ENCODE results near the gene CCDC187. TPM values are rescaled to one million over a fixed set of nuclear protein-coding genes. Genes with fewer than 3 reads are reported as not detected.
A peak's percentile ranks its signal among the peaks of the same experiment; 100 is the strongest.

Gene CCDC187
- total RNA-seq, 6 experiments from 2014 or later: 0.09 to 0.80 (median 0.62) TPM; not detected in 3

DNA sequence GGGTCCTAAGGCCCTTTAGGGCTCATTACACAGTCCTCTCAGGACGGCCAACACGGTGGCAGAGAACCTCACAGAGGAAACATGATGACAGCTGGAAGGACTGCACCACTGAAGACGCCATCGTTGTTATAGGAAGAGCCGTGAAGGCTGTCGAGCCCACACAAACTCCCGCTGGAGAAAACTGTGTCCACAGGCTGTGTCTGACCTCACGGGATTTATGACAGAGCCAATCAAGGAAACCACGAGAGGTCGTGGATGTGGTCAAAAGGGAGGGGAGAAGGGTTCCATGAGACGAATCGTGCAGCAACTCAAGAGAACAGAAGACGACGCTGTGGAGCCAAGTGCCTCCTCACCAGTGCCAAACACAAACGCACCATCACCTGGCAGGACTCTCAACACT, 70.5 kb downstream of the CCDC187 start:
- intact Hi-C loops (cut with DNase I): no loop called here
- DNase-seq: no peak

DNA sequence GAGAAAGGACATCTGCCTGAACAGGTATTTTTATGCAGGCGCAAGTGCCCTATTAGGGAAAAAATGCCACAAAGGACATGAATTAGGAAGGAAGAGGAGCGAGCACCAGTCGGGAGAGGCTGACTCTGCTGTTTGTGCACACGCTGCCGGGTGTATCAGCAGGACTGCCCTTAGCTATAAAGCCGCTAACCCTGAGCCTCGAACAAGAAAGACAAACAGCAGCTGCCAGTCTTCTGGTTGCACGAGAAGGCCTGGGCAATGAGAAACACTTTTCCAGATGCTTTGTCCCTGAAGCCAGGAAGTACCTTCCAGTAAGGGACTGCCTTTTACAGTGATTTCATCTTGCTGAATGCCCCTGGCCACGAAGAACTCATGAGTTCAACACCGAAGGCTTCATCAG, 70.9 kb downstream of the CCDC187 start:
- no peak for ATAC-seq
- 55% methylated on average over 7 of the region's 10 CpGs for WGBS (ENCODE audit: insufficient coverage, low coverage, low lambda C conversion rate, missing lambda C conversion rate)
- DNase-seq: no peak
- H3K9me3 ChIP-seq: no peaks in the 10 kb centered on the region
- peak overlapping the region in 1 of 3 donors; percentile 93 for H3K27ac ChIP-seq
- H3K4me3 ChIP-seq: no peak overlapping the region
- no peaks in the 10 kb centered on the region for H3K36me3 ChIP-seq
- TF ChIP-seq POLR2A (IDR thresholded peaks at IDR 0.05): no peak
- TF ChIP-seq, protein P1, sequence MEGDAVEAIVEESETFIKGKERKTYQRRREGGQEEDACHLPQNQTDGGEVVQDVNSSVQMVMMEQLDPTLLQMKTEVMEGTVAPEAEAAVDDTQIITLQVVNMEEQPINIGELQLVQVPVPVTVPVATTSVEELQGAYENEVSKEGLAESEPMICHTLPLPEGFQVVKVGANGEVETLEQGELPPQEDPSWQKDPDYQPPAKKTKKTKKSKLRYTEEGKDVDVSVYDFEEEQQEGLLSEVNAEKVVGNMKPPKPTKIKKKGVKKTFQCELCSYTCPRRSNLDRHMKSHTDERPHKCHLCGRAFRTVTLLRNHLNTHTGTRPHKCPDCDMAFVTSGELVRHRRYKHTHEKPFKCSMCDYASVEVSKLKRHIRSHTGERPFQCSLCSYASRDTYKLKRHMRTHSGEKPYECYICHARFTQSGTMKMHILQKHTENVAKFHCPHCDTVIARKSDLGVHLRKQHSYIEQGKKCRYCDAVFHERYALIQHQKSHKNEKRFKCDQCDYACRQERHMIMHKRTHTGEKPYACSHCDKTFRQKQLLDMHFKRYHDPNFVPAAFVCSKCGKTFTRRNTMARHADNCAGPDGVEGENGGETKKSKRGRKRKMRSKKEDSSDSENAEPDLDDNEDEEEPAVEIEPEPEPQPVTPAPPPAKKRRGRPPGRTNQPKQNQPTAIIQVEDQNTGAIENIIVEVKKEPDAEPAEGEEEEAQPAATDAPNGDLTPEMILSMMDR (IDR thresholded peaks at IDR 0.05): no peak
- H3K27me3 ChIP-seq: no peaks in the 10 kb centered on the region
- intact Hi-C loops (cut with DNase I): no loop called here
- H3K4me1 ChIP-seq: peaks cover 0 to 21% (median 9%) of the 10 kb centered on the region in 4 donors

More for the DNA sequence above, 70.5 kb downstream of the CCDC187 start:
- Histone ChIP-seq H3K27ac (peak overlapping the region in 1 of 3 donors; percentile 93), H3K9me3 (no peaks in the 10 kb centered on the region), H3K4me1 (peaks cover 0 to 21% (median 9%) of the 10 kb centered on the region in 4 donors), H3K27me3 (no peaks in the 10 kb centered on the region), H3K4me3 (no peak overlapping the region), H3K36me3 (no peaks in the 10 kb centered on the region)
- 68% methylated on average over 8 of the region's 15 CpGs for WGBS (ENCODE audit: insufficient coverage, low coverage, low lambda C conversion rate, missing lambda C conversion rate)
- no peak for ATAC-seq
- TF ChIP-seq, protein P1 (IDR thresholded peaks at IDR 0.05): no peak
- no peak for TF ChIP-seq POLR2A (IDR thresholded peaks at IDR 0.05)

DNA sequence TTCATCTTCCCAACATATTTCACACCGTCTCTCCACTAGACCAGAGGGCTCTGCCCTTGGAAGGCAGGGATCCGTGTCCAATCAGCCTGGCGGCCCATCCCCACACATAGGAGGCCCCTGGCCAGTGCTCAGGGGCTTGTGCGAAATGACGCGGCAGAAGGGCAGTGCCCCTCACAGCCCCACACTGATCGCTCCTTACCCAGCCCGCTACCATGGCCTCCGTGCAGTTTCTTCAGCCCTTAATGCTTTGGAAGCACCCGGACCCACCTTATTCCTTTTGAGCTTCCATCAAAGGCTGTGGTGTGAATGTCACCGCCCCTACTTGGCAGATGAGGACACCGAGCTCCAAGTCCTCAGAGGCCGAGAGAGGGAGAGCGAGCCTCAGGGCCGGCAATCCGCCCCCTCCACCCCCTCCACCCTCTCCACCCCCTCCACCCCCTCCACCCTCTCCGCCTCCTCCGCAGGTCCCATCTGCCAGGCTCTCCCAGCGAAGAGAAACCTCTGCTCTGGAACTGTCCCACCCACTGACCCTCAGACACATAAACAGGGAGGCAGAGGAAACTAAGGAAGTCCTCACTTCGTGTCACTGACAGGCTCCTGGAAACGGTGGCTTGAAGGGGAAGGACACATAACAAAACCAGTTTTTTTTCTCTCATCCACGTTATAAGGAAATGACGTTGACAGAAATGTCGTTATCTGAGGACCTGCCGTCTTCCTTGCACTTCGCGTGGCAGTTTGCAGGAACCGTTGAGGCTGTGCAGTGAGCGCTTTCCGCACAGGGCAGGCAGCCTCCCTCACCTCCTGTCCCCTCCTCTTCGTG, 72.2 kb downstream of the CCDC187 start:
- peak; percentile 2 to 55 (median 36) for ATAC-seq
- H3K4me3 ChIP-seq: no peak overlapping the region

DNA sequence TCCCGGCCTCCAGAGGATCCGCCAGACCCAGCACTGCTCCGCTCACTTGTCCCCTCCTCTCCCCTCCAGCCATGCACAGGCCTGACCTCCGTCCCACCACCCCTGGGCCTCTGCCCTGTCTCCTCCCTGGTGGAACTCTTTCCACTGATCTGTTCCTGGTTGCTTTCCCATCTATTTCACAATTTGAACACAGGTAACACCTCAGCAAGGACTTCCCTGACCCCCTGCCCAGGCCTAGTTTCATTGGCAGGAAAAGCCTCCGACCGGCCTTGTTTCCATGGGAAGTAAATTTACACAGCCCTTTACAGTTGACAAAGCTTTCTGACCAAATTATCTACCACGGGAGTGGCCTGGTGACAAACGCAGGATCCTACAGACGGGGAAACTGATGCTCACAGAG, 73.1 kb downstream of the CCDC187 start:
- H3K9me3 ChIP-seq: no peaks in the 10 kb centered on the region
- no peaks in the 10 kb centered on the region for H3K27me3 ChIP-seq
- ATAC-seq: peak; percentile 75 to 85 (median 80)
- no peak for TF ChIP-seq POLR2A (IDR thresholded peaks at IDR 0.05)
- TF ChIP-seq, protein P1 (IDR thresholded peaks at IDR 0.05): no peak
- 34% methylated on average over 6 of the region's 9 CpGs for WGBS (ENCODE audit: insufficient coverage, low coverage, low lambda C conversion rate, missing lambda C conversion rate)
- peak; percentile 56 to 90 (median 88) for DNase-seq
- H3K4me3 ChIP-seq: no peak overlapping the region
- peak overlapping the region in 2 of 3 donors; percentile 65 to 93 for H3K27ac ChIP-seq
- peaks cover 0 to 21% (median 9%) of the 10 kb centered on the region in 4 donors for H3K4me1 ChIP-seq
- no peaks in the 10 kb centered on the region for H3K36me3 ChIP-seq
- intact Hi-C loops (cut with DNase I): no loop called here

More for the DNA sequence above, 72.2 kb downstream of the CCDC187 start:
- peak overlapping the region in 2 of 3 donors; percentile 65 to 93 for H3K27ac ChIP-seq
- no peaks in the 10 kb centered on the region for H3K36me3 ChIP-seq
- WGBS (ENCODE audit: insufficient coverage, low coverage, low lambda C conversion rate, missing lambda C conversion rate): 70% methylated on average over 21 of the region's 31 CpGs
- intact Hi-C loops (cut with DNase I): no loop called here
- TF ChIP-seq POLR2A (IDR thresholded peaks at IDR 0.05): no peak
- TF ChIP-seq, protein P1 (IDR thresholded peaks at IDR 0.05): no peak
- H3K9me3 ChIP-seq: no peaks in the 10 kb centered on the region
- no peaks in the 10 kb centered on the region for H3K27me3 ChIP-seq
- peaks cover 0 to 21% (median 9%) of the 10 kb centered on the region in 4 donors for H3K4me1 ChIP-seq
- no peak for DNase-seq

Measured in right lobe of liver (tissue), 6 donors.